GM21515 (cell line): ENCODE measurements around the gene IGSF9.

Experiments
- ATAC-seq: cut with Tn5 transposase; IDR thresholded peaks from one replicate; pipeline ENCODE4 v1.9.1; 2021; ENCODE audit not compliant: unreplicated experiment

The IGSF9 gene, protein sequence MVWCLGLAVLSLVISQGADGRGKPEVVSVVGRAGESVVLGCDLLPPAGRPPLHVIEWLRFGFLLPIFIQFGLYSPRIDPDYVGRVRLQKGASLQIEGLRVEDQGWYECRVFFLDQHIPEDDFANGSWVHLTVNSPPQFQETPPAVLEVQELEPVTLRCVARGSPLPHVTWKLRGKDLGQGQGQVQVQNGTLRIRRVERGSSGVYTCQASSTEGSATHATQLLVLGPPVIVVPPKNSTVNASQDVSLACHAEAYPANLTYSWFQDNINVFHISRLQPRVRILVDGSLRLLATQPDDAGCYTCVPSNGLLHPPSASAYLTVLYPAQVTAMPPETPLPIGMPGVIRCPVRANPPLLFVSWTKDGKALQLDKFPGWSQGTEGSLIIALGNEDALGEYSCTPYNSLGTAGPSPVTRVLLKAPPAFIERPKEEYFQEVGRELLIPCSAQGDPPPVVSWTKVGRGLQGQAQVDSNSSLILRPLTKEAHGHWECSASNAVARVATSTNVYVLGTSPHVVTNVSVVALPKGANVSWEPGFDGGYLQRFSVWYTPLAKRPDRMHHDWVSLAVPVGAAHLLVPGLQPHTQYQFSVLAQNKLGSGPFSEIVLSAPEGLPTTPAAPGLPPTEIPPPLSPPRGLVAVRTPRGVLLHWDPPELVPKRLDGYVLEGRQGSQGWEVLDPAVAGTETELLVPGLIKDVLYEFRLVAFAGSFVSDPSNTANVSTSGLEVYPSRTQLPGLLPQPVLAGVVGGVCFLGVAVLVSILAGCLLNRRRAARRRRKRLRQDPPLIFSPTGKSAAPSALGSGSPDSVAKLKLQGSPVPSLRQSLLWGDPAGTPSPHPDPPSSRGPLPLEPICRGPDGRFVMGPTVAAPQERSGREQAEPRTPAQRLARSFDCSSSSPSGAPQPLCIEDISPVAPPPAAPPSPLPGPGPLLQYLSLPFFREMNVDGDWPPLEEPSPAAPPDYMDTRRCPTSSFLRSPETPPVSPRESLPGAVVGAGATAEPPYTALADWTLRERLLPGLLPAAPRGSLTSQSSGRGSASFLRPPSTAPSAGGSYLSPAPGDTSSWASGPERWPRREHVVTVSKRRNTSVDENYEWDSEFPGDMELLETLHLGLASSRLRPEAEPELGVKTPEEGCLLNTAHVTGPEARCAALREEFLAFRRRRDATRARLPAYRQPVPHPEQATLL

DNA sequence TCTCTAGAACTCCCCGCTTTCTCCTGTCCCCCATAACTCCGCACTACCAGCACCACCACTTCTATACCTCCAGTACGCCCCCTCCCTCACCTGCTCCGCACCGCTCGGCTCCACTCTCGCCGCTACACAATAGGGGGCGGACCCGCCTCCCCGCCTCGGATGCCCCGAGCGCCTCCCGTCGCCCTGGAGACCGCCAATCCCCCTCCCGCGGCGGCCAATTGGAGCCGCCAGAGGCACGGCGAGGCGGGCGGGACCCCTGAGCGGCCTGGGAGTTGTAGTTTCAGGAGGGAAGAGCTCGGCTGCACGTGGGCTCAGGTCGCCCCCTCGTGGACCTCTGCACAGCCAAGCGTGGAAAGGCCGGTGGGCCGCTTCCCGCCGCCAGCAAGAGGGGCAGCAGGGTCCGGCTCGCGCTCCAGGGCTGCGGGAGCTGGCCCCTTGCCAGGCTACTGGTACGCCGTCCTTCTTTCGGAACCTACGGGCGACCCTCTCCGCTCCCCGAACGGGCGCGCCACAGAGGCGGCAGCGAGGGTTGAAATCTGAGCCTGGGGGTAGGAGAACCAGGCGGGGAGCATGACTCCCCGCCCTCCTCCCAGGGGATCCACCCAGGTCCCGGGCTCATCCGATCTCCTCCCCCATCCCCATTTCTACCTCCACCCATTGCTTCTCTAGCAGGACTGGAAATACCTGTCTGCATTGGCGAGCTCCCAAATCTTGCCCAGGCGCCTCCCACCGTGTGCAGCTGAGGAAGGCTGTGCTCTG lies at the start of gene IGSF9:
Gene IGSF9, minus strand, starts transcription at position 131 of the 759 bp plus-strand sequence. CDS start 2,159 bp downstream, outside the sequence.
- peak; percentile 54 for ATAC-seq

GRCh38 chr1:159994896-159995295 lies 49.5 kb upstream of the IGSF9 start:
- no peak for ATAC-seq

DNA sequence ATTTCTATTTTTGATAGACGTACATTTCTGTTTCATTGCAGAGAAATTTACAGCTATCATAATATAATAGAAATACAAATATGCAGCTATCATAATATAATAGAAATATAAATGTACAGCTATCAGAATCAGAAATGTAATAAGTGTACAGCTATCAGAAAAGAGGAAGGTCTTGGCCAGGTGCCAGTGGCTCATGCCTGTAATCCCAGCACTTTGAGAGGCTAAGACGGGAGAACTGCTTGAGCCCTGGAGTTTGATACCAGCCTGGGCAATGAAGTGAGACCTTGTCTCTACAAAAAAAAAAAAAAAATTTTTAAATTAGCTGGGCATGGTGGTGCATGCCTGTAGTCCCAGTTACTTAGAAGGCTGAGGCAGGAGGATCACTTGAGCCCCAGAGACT lies 48.5 kb upstream of the IGSF9 start:
- ATAC-seq, result no peak

DNA sequence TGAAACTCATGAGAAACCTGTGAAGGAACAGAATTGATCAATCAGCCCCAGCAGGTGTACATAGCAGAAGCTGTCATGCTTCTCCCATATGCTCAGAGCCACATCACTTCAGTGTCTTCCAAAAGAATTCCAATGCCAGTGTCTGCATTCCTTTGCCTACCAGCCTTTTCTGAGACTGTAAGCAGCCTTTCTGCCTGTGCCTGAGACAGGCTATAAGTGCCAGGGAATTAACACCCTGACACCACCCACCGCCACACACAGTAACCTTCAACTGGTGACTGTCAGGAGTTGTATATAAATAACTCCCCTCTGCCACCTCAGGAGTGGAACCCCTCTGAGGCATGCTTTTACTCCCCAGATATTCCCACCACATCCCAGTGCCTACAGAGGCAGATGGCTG lies 46.7 kb upstream of the IGSF9 start:
- ATAC-seq, result no peak

DNA sequence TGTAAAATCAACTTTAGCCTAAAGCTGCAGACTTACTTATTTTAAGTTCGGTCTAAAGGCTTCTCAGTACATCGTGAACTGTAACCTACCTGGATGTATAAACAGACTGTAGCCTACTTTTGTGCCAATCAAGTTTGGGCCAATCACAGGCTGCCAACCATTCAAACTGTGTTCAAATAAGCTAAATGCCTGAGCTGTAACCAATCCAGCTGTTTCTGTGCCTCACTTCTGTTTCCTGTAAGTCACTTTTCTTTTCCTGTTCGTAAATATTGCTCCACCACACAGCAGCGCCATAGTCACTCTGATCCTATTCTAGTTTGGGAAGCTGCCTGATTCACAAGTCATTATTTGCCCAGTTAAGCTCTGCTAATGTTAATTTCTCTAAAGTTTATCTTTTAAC lies 46.1 kb upstream of the IGSF9 start:
- no peak for ATAC-seq

DNA sequence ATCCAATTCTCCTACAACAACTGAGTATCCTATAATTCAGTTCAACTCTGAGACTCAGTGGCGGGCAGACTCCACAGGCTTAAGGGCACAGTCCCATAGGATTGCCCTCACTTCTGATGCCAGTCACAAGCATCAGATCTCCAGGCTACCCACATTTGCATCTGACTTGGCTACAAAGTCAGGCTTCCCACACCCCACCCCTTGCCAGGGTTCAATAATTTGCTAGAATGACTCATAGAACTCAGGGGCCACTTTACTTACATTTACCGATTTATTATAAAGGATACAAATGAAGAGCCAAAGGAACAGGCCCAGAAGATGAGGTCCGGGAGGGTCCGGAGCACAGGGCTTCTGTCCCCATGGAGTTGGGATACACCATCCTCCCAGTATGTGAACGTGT lies 44.6 kb upstream of the IGSF9 start:
- ATAC-seq, result no peak

GRCh38 chr1:159989581-159989980 lies 44.2 kb upstream of the IGSF9 start:
- no peak for ATAC-seq

DNA sequence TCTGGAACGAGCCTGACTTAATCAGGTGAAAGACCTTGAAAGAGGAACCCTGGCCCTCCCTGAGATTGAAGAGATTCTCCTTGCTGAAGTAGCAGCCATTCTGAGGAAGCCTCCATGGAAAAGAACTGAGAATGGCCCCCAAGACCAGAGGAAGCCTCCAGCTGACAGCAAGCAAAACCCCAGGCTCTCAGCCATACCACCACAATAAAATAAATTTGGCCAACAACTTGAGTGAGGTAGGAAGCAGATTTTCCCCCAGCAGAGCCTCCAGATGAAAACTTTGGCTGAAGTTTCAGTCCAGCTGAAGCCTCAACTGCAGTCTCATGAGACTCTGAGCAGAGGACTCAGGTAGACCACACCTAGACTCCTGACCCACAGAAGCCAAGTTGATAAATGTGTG lies 42.6 kb upstream of the IGSF9 start:
- ATAC-seq, result no peak

- no peak for ATAC-seq
Measured at GRCh38 chr1:159987186-159987585, 41.8 kb upstream of the IGSF9 start.

GRCh38 chr1:159986531-159986930 lies 41.1 kb upstream of the IGSF9 start:
- ATAC-seq, result no peak

GRCh38 chr1:159986093-159986492 lies 40.7 kb upstream of the IGSF9 start:
- no peak for ATAC-seq

DNA sequence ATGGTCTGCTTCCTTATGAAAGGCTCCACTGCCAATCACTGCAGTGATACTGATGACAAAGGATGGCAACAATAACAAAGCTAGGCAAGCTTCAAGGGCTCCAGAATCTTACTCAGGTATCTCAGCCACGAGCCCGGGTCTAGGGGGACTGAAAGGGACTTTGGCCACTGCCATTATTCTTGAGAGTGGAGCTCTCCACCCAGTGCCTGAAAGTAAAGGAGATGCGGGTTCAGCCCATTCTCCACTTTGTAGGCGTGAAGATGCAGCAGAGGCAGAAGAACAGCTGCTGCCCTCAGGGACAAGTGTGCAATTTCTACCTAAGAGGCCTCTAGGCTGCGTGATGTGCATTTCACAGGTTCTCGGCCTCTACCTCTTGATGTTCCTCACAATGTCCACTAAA lies 40.1 kb upstream of the IGSF9 start:
- no peak for ATAC-seq

GRCh38 chr1:159983681-159984080 lies 38.3 kb upstream of the IGSF9 start:
- ATAC-seq, result no peak

GRCh38 chr1:159982280-159982679 lies 36.9 kb upstream of the IGSF9 start:
- ATAC-seq, result no peak

DNA sequence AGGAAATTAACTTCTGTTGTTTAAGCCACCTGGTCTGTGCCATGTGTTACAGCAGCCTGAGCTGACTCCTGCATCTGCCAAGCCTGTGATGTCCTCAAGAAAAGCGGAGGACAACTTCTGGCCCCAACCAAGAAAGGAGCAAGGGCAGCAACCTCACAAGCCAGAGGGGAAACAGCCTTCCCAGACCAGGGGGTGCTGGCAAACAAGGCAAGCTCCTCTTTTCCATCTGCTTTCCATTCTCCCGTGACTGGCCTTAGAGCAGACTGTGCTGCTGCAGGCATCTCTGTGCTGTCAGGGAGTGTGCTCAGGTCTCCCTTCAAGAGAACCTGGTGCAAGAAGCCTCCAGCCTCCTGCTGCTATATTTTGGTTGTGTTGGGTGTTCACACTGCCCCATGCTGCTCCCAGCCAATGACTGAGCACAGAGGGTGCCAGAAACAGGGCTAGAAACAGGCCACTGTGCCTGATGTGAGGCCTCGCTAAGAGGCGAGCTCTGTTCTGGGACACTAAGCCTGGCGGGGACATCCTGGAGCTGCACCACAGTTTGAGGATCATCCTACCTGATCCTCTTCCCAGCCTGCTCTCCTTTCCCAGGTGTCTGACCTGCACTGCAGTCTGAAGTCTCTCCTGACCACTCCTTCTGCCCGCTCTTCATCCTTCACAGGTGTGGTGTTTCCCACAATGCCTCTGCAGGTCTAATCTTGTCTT lies 36.1 kb upstream of the IGSF9 start:
- no peak for ATAC-seq

DNA sequence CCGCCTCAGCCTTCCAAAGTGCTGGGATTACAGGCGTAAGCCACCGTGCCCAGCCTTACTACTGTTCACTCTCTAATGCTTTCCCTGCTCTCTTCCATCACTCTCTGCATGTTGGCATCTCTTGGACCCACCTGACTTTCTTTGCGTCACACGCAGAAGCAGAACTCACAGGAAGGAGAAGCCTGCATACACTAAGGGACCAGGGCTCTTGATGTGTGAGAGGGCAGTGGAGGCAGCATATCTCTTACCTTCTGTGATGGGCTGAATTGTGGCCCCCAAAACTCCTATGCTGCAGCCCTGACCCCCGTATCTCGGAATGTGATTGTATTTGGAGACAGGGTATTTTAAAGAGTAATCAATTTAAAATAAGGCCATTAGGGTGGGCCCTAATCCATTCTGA lies 35.4 kb upstream of the IGSF9 start:
- ATAC-seq, result no peak

DNA sequence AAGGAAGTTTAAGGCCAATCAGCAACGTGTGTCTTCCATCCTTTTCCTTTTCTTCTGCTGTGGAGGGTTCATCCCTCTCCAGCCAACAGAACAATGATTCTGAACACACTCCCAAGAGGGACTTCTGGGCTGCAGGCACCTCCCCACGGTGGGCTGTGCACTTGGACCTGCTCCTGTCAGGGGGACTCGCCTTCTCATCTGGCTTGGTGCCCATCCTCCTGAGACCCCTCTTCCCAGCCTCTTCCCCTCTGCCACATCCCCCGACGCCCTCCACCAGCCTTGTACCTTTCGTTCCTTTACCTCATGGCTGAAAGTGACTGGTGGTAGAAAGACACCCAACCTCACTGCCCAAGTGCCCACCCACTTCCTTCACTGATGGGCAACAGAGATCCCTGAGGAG lies 34.7 kb upstream of the IGSF9 start:
- ATAC-seq, result no peak

DNA sequence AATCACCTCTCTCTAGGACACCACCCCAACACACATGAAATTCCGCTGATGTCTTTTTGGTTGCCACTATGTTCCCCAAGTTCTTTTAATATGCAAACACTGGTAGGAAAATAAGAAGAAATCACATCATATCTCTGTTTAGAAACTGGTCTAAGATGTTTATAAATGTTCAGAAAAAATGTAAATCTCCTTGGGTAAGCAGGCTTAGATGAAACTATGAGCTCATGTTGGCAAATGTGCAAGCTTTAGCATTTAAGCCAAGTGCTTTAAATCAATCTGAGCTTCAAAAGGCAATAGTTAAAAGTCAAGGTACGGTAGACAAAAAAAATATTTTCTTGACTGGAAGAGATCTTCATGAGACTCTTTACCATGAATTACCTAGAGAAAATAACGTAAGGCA lies 33.8 kb upstream of the IGSF9 start:
- ATAC-seq, result no peak

GRCh38 chr1:159978107-159978398 lies 32.6 kb upstream of the IGSF9 start:
- ATAC-seq, result no peak

DNA sequence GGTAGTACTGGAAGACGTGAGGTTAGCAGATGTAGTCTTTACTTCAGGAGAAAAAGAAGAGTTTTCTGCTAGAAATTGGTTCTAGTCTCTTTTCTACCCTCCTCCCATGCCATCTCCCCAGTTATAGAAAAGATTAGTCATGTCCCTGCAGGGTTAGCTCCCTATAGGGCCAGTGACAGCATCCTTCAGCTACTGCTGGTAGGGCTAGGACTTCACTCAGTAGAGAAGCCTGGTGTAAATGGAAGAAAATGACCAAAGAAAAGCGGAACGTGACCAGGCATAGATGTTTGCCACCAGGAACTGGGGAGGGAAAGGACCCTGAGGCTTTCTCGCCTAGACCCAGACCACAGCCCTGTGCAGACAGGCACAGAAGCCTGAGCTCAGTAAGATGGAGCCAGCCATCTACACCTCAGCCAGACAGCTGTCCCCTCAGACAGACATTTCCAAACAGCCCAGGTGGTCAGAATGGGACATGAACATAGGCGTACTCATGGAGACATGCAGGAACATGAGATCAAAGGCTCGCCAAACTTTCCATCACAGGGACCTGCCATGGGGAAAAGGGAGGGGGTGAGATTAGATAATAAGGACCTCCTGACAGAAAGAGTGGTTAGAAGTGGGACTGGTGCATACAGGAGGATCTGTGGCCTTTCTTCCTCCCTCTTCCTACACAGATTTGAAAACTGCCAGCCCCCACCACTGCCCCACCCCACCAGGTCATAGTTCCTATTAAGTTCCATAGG lies 32.1 kb upstream of the IGSF9 start:
- no peak for ATAC-seq
